ENCODE measurements around the gene GRM7.

DNA sequence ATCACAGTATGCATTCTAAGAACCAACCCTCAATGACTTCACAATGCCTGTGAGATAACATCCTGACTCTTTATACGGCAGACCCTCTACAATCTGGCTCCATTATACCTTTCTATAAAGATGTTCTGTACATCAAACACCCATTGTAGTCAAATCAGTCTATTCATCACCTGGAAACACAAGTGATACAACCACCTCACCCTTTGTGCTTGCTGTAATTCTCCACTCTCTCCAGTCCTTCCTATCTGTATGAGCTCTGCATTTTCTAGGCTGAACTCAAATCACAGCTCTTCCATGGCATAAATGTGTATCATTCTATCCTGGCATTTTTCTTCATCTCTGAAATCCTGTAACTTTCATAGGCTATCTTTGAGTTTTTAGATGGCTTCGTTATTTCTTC, 539.4 kb downstream of the GRM7 start:
- TF ChIP-seq, protein P1, sequence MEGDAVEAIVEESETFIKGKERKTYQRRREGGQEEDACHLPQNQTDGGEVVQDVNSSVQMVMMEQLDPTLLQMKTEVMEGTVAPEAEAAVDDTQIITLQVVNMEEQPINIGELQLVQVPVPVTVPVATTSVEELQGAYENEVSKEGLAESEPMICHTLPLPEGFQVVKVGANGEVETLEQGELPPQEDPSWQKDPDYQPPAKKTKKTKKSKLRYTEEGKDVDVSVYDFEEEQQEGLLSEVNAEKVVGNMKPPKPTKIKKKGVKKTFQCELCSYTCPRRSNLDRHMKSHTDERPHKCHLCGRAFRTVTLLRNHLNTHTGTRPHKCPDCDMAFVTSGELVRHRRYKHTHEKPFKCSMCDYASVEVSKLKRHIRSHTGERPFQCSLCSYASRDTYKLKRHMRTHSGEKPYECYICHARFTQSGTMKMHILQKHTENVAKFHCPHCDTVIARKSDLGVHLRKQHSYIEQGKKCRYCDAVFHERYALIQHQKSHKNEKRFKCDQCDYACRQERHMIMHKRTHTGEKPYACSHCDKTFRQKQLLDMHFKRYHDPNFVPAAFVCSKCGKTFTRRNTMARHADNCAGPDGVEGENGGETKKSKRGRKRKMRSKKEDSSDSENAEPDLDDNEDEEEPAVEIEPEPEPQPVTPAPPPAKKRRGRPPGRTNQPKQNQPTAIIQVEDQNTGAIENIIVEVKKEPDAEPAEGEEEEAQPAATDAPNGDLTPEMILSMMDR (IDR thresholded peaks at IDR 0.05; ENCODE audit: poor library complexity, severe bottlenecking): no peak
- TF ChIP-seq SMC3 (conservative IDR thresholded peaks at IDR 0.05; ENCODE audit: poor library complexity) (no peak), RAD21 (conservative IDR thresholded peaks at IDR 0.05) (no peak), EZH2 (IDR thresholded peaks at IDR 0.05; ENCODE audit: borderline replicate concordance, insufficient read depth, low read length, poor library complexity, severe bottlenecking) (no peak), POLR2AphosphoS5 (IDR thresholded peaks at IDR 0.05) (peak; percentile 62), TAF1 (IDR thresholded peaks at IDR 0.05; ENCODE audit: low read depth) (no peak)
